Ramos (cell line): ENCODE results near the gene KLF13.

ENCODE experiments used
- in situ Hi-C: fragments of 300-500 bp; cut with MboI; formaldehyde crosslinking; loops from one replicate; pipeline ENCODE4 v1.14.3; 2022; ENCODE audit warnings: low sequenced_read_pairs; ENCODE audit not compliant: unreplicated experiment

Gene KLF13

DNA sequence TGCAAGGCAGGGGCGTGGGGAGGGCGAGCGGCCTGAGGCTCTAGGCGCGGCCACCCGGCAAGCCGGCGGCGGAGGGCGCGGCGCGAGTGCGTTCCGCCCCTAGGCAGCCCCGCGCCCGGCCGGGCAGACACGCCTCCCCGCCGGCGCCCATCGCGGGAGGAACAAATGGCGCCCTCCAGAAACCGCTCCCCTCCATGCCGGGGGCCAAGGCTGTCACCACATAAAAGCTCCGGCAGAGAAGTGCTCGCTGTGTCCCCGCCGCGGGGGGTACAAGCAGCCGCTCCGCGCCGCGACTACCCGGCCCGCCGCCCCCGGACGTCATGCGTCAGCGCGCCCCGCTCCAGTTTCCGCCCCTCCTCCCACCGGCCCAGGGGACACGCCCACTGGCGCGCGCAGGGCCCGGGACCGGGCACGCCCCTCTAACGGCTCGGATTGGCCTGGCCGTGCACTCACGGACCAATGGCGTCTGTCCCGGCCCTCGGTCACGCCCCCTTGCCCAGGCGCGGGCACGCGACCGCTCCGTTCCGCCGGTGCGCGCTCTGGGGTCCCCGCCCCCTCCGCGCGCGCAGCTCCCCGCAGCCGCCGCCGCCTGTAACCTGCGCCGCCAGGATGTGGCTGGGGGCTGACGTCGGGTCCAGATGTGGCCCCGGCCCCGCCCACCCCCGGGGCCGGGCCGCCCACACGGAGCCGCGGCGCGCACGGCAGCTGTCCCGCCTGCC is at the start of gene KLF13:
TSS of gene KLF13 (plus strand) at position 680 of the 719 bp plus-strand sequence. CDS start 378 bp downstream, outside the sequence.
- in situ Hi-C loops = no loop called here

DNA sequence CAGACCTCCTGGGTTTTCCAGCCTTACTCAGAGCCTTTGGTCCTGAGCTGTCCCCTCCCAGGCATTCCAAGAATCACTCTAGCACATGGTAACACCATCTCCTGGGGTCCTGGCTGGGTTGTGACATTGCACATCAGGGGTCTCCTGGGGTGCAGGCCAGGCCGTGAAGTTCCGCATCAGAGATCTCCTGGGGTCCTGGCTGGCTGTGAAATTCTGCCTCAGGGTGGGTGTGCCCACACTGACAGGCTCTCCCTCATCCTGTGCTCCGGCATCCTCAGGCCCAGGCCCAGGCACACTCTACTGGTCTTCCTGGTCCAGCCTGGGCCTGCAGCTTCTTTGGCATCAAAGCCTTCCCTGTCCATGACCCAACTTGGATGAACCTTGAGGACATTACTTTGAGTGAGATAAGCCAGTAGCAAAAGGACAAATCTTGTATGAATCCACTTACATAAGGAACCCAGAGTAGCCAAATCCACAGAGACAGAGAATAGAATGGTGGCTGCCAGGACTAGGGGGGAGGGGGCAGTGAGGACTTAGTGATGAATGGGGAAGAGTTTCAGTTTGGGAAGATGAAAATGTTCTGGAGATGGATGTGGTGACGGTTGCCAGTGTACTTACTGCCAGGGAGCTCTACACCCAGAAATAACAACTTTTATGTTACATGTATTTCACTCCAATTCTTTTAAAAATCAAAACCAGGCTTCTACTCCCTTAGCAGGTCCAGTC is 49.1 kb upstream of the KLF13 start:
- in situ Hi-C loops = no loop called here

DNA sequence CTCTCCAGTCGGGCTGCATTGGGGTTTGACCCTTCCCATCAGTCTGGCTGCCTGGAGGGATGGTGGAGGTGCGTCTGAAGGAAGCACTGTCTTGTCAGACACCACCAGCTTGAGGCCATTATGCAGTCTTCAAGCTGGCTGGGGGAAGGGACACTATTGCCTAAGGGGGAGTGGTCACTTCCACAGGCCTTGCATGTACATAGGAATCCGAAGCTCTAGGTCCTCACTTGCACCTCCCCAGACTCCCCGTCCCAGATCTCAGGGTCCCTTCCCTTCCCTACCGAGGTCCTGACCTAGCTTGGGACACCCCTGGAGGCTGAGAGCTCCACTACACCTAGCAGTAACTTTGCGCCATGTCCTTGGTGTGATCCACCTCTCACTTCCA is 48.6 kb upstream of the KLF13 start:
- in situ Hi-C loops = no loop called here

DNA sequence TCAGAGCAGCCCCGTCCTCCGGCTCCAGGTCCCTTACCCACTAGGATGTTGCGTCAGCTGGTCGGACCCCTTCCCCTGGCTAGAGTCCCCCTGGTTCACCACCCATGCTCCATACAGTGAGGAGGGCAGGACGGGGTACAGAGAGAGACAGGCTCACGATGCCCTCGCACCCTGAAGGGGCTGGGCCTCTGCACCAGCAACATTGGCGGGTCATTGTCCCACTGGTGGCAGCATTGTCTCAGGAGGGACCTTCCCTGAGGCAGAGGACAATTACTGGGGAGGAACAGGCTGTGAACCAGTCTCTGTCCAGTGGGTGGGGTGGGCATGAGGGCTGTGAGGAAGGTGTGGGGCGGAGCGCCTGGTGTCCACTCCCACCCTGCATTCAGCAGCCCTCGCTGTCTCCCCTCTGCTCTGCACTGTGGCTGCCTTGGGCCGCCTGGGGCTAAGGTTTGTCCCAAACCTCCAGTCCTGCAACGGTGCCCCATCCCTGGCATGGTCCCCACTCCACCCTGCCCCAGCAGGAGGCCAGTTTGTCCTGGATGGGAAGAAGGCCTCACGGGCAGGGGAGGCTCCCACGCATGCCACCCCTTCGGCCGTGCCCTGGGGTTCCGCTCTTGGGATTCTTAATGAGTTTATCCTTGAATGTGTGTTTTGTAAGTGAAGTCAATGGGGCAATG is 48.0 kb upstream of the KLF13 start:
- in situ Hi-C loops = no loop called here

DNA sequence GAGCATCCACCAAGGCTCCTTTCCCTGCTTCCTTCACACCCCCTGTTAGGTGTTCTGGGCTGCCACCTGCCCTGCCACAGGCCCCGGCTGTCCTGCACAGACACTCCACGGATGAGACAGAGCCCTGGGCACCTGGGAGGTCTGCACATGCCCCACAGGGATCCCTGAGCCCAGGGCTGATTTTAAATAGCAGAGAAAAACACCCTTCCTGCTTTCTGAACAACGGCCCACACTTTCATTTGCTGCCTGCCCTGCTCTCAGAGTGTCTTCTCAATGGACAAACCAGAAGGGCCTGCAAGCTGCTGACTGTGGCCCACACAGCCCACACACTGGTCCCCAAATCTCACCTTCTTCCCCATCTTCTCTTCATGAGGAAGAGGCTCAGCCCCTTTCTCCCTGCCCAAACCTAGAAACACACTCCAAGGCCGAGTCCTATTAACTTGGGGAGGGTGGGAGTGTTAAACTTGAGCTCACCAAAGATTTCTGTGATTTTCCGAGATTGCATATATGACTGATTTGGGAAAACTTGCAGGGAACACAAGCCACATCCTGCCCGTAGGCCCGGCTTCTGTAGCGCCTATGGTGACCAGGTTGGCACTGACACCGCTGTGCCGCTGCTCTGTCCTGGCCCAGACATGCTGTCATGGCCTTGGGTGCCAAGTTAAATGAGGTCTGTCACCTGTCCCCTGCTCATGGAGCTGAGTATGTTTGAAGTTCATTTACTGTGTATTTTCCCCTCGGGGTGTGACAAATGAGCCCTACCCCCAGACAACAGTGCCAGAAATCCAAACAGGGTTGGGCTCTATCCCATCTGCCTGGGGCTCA is 47.2 kb upstream of the KLF13 start:
- in situ Hi-C loops = no loop called here

DNA sequence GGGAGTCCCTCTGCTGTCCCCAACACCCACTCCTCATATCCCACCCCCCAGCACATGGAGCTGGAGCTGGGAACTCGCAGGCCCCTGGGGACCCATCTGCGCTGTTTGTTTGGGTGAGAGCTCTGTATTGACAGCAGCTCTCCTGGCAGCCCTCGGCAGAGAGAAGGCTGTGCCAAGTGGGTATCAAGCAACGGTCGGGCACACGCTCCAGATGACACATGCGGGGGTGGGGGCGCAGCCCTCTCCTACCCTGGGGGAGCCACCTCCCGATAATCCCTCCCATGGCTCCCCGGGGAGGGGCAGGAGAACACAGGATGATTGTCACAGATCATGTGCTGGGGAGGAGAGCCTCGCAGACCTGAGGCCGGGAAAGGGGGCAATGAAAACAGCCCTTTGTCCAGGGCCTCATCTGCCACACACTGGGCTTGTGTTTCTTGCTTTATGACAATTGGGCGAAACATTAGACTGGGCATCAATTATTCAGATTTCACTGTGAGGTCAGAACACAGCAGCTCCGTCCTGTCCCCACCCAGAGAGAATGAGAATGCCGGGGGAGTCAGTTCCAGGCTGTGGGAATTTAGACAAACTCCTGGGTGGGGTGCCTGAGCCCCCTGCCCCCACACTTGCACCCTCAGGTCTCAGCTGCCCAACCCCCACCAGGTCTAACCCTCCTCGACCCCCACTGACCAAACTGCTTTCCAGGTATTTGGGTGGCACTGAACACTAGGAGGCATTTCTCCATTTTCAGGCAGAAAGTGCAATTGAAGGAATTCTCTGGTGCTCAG is 46.4 kb upstream of the KLF13 start:
- in situ Hi-C loops = no loop called here

DNA sequence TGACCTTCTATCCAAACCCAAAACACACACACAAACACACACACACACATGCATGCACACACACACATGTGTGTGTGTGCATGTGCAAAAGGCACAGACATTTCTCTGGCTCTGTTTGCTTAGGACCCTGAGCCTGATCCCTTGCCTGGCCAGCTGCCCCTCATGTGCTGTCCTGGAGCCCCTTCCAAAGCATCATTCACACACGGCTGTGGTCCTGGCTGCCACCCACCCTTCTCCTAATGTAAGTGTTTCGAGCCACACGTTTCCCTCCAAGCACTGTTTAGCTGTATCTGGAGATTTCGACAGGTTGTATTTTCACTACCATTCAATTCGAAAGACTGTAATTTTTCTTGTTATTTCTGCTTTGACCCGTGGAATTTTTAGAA is 45.8 kb upstream of the KLF13 start:
- in situ Hi-C loops = no loop called here

DNA sequence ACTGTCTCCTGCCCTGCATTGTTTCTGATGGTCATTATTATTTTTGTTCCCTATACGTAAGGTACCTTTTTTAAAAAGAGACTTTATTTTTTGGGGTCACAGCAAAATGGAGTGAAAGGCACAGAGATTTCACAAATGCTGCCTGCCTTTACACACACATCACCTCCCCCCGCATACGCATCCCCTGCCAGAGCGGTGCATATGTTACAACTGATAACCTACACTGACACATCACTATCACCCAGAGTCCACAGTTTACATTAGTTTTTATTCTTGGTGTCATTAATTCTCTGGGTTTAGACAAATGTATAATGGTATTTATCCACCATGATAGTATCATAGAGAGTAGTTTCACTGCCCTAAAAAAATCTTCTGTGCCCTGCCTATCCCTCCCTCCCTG is 43.6 kb upstream of the KLF13 start:
- in situ Hi-C loops = no loop called here

DNA sequence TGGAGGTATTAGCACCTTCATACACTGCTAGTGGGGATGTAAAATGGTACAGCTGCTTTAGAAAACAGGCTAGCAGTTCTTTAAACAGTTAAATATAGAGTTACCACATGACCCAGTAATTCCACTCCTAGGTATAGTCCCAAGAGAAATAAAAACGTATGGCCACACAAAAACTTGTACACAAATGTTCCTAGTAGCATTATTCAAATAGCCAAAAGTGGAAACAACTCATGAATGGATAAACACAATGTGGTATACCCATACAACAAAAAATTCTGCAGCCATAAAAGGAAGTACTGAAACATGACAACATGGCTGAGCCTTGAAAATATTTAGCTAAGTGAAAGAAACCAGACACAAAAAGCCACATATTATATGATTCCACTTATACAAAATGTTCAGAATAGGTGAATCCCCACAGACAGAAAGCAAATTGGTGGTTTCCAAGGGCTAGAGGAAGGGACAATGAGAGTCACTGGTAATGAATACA is 40.8 kb upstream of the KLF13 start:
- in situ Hi-C loops = no loop called here

DNA sequence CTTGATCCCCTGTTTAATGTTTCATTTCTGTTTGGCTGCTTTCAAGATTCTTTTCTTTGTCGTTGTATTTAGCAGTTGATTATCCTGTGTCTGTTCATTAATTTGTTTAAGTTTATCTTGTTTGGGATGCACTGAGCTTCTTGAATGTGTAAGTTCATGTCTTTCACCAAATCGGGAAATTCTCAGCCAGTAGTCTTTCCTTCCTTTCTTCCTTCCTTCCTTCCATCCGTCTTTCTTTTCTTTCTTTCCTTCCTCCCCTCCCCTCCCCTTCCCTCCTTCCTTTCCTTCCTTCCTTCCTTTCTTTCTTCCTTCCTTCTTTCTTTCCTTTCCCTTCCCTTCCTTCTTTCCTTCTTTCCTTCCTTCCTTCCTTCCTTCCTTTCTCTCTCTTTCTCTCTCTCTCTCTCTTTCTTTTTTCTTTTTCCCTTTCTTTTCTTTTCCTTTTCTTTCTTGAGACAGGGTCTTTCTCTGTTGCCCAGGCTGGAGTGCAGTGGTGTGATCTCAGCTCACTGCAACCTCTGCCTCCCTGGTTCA is 35.5 kb upstream of the KLF13 start:
- in situ Hi-C loops = no loop called here

DNA sequence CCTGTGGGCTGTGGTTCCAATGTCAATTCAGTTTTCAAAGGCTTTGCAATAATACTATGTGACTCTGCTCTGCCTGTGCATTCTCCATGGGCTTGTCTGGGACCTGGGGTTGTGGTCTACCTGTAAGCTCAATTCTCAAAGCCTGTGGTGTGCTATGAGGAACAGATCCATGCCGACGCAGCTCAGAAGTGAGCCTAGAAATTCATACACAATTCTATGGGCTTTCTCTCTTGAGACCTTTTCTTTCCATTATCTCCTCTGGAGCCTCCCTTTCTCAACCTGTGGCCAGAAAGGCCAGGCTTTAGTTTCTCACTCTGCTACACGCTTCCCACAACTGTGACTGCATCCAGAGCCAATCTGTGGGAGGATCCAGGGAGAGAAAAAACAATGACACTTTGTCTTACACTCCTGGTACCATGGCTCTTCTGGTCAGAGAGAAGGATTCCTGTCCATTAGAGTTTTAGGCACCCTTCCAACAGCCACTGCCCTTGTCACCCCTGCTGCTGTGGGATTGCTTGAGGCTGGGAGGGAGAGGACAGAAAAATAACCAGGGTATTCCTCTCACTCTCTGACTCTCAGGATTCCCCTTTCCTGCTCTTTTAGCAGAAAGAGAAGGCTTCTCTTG is 34.1 kb upstream of the KLF13 start:
- in situ Hi-C loops = no loop called here

DNA sequence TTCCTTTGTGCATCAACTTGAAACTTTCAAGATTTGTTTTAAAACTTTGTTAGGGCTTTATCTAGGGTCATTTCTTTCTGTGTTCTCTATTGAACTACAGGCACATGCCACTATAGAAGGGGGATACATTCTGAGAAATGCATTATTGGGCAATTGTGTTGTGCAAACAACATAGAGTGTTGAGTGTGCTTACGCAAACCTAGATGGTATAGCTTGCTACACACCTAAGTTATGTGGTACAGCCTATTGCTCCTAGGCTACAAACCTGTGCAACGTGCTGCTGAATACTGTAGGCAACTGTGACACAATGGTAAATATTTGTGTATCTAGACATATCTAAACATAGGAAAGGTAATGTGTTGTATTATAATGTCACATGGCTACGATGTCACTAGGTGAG is 33.0 kb upstream of the KLF13 start:
- in situ Hi-C loops = no loop called here

DNA sequence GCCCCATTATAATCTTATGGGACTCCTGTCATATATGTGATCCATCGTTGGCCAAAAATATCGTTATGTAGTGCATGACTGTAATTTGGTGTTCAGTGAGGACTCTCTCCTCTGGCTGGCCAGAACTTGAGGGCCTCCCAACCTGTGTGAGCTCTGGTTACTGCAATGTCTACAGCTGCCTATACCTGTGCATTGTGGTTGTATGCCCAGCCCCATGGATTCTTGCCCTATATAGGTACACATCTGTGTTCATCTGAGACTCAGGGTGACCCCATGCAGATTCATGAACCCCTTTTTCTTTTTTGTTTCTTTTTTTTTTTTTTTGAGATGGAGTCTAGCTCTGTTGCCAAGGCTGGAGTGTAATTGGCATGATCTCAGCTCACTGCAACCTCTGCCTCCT is 32.6 kb upstream of the KLF13 start:
- in situ Hi-C loops = no loop called here

DNA sequence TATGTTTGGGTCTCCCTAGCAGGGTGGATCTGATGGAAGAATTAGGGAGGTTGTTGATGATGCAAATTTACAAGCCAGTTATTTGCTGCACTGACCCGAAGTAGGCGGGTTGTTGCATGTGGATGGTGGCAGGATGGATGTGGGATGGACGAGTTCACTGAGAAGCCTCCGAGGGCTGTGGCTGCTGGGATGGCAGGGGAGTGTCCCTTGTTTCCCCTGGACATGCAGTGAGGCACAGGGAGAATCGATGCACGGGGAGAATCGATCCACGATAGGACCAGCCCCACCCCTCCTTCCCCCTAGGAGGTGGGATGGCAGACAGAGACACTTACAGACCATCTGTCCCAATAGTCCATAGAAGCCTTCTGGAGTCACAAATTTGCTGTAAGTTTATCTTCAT is 31.0 kb upstream of the KLF13 start:
- in situ Hi-C loops = no loop called here

DNA sequence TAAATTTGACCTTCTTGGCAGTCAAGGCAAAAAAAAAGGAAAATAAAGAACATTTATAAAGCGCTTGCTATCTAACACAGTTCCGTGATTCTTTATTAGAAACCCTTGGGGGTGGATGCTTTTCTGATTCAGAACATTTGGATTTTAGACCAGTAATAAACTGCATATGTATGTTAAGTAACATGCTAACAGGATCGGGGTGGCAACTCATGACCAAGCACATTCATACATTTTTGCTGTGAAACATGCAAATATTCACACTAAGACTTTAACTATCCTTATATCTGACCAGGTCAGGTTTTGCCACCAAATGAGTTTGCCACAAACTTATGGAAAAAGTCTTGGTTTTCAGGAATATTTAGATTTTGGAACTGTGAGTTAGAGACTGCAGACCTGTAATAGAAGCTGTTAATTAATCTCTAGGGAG is 30.4 kb upstream of the KLF13 start:
- in situ Hi-C loops = no loop called here

DNA sequence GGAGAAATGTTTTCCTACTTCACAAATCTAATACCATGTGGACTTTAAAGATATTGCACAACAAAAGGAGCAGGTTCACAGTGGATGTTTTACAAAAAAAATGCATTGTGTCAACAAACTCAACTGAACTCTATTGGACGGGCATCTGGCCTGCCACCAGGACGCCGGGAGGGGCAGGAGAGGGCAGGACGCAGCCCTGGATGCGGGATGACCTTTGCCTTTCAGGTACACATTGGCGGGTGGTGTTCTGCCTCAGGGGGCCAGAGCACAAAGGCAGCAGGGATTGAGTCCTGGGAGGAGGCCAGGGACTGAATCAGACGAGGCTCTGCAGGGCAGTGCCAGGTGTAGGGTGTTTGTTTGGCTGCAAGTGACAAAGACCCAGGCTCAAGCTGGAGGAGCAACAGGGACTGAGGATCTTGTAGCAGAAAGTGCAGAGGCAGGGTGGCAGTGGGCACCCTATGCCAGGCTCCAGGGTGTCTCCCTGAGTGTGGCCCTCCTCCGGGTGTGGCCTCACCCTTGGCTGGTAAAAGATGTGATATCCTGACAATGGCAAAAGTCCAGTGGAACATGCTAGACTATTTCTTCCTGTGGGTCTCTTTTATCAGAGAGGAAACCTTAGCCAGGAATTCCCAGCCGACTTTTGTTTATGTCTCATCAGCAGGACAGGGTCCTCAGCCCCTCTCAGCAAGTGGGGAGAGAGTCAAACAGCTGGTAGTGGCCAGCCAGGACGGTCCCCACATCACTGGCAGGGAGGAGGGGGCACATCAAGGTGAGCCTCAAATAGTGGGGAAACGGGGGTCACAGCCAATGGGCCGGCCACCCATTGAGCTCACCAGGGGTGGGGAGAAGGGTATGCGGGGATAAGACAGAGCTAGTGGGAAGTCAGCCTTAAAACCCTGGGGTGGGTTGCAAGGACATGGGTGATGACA is 29.7 kb upstream of the KLF13 start:
- in situ Hi-C loops = no loop called here

DNA sequence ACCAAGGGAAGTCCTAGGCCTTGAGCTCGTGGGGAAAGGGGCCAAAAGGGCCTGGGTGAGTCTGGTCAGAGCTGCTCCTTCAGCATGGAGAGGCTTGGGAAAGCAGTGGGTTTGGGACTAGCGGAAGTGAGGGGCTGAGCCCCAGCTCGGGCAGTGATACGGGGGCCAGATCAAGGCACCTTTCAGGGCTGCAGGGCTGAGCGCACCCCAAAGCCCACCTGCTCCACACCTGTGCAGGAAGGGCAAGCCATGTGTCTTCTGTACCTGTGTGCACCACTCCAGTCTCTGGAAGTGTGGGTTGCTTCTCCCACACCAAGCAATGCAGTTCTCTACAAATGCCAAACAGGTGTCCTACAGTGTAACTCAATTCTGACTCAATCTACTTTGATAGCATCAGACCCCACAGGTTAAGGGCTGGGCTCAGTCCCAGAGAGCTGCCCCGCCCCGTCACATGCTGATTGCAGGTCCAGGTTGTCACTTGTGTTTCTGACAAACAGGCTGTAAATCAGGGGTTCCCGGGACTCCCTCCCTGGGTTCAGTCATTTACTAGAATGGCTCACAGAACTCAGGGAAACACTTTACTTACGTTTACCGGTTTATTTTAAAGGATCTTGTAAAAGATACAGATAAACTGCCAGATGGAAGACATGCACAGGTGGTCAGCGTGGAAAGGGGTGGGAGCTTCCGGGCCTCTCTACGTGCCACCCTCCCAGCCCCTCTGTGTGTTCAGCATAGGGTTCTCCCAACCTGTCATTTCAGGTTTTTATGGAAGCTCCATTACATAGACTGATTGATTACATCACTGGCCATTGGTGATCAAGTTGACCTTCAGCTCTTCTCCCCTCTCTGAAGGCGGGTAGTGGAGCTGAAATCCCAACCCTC is 28.8 kb upstream of the KLF13 start:
- in situ Hi-C loops = no loop called here
